ENCODE results near the gene BSND.

The BSND gene

GRCh38 chr1:55053265-55053954 lies 54.7 kb downstream of the BSND start:
- TF ChIP-seq, protein P1, sequence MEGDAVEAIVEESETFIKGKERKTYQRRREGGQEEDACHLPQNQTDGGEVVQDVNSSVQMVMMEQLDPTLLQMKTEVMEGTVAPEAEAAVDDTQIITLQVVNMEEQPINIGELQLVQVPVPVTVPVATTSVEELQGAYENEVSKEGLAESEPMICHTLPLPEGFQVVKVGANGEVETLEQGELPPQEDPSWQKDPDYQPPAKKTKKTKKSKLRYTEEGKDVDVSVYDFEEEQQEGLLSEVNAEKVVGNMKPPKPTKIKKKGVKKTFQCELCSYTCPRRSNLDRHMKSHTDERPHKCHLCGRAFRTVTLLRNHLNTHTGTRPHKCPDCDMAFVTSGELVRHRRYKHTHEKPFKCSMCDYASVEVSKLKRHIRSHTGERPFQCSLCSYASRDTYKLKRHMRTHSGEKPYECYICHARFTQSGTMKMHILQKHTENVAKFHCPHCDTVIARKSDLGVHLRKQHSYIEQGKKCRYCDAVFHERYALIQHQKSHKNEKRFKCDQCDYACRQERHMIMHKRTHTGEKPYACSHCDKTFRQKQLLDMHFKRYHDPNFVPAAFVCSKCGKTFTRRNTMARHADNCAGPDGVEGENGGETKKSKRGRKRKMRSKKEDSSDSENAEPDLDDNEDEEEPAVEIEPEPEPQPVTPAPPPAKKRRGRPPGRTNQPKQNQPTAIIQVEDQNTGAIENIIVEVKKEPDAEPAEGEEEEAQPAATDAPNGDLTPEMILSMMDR (IDR thresholded peaks at IDR 0.05; ENCODE audit: low read depth, low read length): no peak
- no peak for DNase-seq (ENCODE audit: extremely low read depth, low read depth)

- DNase-seq (ENCODE audit: extremely low read depth, low read depth): no peak
- TF ChIP-seq, protein P1 (IDR thresholded peaks at IDR 0.05; ENCODE audit: low read depth, low read length): no peak
Measured at GRCh38 chr1:55054396-55054795, 55.7 kb downstream of the BSND start.

GRCh38 chr1:55055084-55055882 lies 56.5 kb downstream of the BSND start:
- DNase-seq (ENCODE audit: extremely low read depth, low read depth): no peak

GRCh38 chr1:55055951-55056631 lies 57.4 kb downstream of the BSND start:
- TF ChIP-seq, protein P1 (IDR thresholded peaks at IDR 0.05; ENCODE audit: low read depth, low read length): no peak
- no peak for DNase-seq (ENCODE audit: extremely low read depth, low read depth)

More at GRCh38 chr1:55055084-55055882, 56.5 kb downstream of the BSND start:
- TF ChIP-seq, protein P1 (IDR thresholded peaks at IDR 0.05; ENCODE audit: low read depth, low read length): no peak

DNA sequence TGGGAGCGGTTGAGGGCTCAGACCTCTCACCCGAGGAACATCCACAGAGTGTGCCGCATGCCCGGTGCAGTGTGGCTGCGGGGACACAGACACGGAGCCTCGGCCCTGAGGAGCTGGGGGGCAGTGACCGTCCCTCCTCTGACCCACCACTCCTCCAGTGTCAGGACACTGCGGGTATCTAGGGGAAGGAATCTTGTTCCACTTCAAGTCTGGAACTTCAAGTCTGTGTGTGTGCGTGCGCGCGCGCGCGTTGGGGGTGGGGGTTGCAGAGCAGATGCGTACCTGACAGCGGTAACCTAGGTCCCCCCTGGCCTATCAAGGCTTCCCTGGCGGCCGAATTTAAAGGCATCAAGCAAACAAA lies 57.9 kb downstream of the BSND start:
- DNase-seq (ENCODE audit: extremely low read depth, low read depth): no peak
- TF ChIP-seq, protein P1 (IDR thresholded peaks at IDR 0.05; ENCODE audit: low read depth, low read length): no peak

DNA sequence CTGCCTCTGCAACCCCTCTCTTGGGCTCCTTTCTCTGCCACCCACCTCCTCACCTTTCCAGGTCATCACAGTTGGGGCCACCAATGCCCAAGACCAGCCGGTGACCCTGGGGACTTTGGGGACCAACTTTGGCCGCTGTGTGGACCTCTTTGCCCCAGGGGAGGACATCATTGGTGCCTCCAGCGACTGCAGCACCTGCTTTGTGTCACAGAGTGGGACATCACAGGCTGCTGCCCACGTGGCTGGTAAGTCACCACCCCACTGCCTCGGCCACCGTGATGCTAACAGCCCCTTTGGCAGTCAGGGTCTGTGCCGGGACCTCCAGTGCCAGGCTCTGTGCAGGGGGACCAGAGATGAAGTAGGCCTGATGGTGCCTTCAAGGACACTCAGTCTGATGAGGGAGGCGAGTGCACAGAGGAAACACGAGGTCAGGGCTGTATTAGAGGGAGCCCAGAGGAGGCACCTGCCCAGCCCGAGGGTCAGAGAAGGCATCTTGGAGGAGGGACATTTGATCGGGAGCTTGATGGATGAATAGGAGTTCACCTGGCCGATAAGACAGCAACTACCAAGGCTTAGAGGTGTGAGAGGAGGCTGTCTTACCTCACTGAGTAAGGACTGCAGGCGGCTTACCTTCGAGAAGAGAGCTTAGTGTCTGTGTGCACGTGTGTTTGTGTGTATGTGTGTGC lies 58.7 kb downstream of the BSND start:
- TF ChIP-seq, protein P1 (IDR thresholded peaks at IDR 0.05; ENCODE audit: low read depth, low read length): no peak
- DNase-seq (ENCODE audit: extremely low read depth, low read depth): no peak

Measured in AG09319 (cell line).